HG03565 (cell line): ENCODE data around the gene EIF4E.
A peak's percentile ranks its signal among the peaks of the same experiment; 100 is the strongest.
"Not testable (repeated sequence)": the region's sequence is repeated elsewhere in the genome, so short reads cannot be mapped to it uniquely, and the experiment has no call there.

Experiments used
- ATAC-seq: cut with Tn5 transposase; IDR thresholded peaks from one replicate; pipeline ENCODE4 v1.9.1; 2021; ENCODE audit warnings: mild to moderate bottlenecking, moderate library complexity; ENCODE audit not compliant: unreplicated experiment

The EIF4E gene

DNA sequence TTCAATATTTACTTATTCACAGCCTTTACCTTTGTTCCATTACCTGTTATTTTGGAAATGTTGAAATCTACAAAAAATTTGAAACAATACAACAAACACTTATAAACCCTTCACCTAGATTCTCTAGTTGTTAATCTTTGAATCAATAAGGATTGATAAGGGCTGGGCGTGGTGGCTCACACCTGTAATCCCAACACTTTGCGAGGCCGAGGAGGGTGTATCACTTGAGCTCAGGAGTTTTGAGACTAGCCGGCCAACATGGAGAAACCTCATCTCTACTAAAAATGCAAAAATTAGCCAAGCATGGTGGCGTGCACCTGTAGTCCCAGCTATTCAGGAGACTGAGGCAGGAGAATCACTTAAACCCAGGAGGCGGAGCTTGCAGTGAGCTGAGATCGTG is 5.9 kb upstream of the EIF4E start:
- ATAC-seq, result not testable (repeated sequence)

DNA sequence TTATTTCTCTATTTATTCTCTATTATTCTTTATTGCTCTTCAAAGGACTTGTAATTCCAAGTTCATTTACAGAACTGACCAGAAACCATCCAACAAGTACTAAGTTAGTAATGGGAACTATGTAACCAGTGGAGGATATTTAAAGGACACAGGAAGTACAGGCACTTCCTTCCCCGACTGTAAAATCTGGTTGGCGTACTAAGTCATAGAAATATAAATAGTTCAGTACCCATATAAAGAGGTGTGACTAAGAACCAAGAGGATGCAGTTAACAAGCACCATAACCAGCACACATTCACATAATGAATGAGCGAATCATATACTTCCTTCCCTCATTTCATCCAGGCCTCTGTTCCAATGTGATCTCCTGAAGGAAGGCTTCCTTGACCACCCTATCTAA is 3.6 kb upstream of the EIF4E start:
- peak; percentile 24 for ATAC-seq

DNA sequence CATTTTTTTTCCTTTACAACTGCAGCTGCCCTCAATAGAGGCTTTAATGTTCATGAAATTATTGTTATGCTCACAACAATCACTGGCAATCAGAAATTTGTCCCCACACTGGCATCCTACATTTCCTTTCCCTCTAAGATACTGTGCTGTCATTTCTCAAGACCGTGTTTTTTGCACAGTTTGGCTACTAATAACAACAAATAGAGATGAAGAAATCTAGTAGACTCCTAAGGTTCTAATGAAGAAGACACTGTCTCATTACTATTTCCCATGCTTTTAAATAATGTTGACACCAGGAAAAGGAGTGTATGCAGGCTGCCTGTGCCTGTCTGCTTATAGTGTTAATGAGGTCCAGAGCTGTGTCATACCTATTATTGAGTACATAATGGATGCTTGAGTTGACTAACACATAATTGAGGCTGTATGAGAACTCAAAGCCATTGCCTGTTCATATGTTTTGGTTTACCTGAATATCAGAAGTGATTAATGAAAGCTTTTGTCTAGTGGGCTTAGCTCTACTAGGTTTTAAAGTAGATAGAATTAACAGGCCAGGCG is 1.5 kb upstream of the EIF4E start:
- no peak for ATAC-seq

DNA sequence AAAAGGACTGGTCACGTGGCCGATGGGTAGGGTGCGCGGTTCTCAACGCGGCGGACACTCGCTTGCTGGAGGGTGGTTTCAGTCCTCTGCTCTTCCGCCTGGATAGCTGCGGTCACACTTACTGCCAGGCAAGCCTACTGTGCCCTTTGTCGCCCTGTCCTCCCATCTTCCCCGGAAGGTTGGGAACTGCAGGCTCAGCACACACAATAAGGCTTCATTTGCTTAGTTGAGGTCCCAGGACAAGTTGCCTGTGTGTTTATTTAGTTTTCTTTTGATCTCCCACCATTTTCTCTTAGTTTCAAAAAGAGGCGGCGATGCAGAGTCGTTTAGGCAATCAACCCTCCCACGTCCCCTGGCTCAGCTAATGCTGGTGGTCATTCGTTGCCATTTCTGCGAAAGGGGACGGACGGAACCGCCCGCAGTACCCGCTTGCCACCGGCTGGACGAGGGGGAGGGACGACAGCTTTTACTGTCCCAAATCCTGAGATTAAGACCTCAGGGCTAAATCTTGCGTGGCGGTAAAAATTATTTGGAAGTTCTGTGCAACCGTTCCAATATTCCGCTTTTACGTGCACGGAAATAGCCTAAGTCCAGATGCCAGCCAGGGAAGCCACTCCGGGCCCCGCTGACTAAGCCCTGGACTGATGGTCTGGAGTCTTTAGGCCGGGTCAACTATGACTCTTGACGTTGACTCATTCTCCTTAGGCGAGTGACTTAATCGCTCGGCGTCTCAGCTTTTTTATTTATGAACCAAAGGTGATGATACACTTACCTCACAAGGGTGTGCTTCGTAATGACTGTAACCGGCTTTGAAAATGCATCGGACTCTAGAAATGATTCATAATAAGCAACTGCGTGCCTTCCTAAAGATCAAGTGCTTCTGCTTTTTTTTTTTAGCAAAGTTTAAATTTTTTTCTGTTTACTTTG is 671 bp upstream of the EIF4E start:
- ATAC-seq, result peak; percentile 50

- ATAC-seq, result peak; percentile 26
These were observed 815 bp downstream of the EIF4E start for GRCh38 chr4:98928131-98928504.

DNA sequence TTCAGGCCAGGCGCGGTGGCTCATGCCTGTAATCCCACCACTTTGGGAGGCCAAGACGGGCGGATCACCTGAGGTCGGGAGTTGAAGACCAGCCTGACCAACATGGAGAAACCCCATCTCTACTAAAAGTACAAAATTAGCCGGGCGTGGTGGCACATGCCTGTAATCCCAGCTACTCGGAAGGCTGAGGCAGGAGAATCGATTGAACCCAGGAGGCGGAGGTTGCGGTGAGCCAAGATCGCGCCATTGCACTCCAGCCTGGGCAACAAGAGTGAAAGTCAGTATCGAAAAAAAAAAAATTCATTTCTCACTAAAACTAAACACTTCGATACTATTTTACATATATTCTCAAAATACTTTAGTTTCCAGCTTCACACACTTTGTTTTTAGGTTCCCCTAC is 2.7 kb downstream of the EIF4E start:
- ATAC-seq, result not testable (repeated sequence)

DNA sequence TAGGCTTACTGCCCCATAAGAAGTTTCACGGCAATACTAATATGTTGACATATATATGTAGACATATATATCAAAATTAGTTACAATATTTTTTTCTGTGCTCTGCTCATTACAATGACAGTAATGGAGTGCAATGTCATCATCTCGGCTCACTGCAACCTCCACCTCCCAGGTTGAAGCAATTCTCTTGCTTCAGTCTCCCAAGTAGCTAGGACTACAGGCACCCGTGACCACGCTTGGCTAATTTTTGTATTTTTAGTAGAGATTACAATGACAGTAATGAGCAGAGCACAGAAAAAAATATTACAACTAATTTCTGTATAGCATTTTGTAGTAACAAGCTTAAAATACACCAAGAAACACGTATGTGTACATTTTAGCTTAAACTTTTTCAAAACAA is 7.6 kb downstream of the EIF4E start:
- no peak for ATAC-seq

- no peak for ATAC-seq
These were observed 8.9 kb downstream of the EIF4E start for GRCh38 chr4:98919996-98920395.

GRCh38 chr4:98910728-98911127 is 18.2 kb downstream of the EIF4E start:
- ATAC-seq, result not testable (repeated sequence)

GRCh38 chr4:98909646-98910401 is 19.1 kb downstream of the EIF4E start:
- ATAC-seq, result no peak

- no peak for ATAC-seq
These were observed 20.1 kb downstream of the EIF4E start for GRCh38 chr4:98908703-98909262.

GRCh38 chr4:98908182-98908581 is 20.8 kb downstream of the EIF4E start:
- no peak for ATAC-seq

- no peak for ATAC-seq
These were observed 23.1 kb downstream of the EIF4E start for GRCh38 chr4:98905839-98906238.

DNA sequence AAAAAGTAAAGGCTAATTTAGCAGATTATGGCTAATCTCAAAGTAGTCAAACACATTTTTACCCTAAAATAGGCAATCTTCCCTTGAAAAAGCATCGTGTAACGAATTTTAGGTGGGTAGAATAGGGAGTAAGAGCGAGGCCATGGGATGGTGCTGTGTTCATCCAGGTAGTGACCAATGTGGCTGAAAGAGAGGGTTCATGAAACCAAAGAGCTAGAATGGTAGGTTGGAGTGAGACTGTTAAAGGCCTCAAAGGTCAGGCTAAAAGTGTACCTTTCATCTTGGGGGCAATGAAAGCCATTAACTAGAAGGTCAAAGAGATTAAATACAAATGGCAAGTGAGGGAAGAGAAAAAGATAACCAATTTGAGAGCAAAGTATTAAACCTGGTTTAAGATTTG is 23.6 kb downstream of the EIF4E start:
- no peak for ATAC-seq

DNA sequence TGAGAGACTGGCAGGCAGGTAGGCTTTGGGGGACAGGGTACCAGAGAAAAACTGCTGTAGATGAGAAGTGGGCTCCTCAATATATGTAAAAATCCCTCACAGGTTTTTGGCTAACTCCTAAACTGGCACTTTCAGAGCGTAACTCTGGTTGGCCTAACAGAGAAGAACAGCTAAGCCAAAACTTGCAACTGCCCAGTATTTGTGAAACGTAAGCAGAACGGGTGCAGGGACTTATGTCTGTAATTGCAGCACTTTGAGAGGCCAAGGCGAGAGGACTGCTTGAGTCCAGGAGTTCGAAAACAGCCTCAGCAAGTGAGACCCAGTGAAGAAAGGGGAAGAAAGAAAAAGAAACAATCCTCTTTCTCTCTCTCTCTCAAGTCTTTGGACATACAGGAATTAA is 25.0 kb downstream of the EIF4E start:
- no peak for ATAC-seq

DNA sequence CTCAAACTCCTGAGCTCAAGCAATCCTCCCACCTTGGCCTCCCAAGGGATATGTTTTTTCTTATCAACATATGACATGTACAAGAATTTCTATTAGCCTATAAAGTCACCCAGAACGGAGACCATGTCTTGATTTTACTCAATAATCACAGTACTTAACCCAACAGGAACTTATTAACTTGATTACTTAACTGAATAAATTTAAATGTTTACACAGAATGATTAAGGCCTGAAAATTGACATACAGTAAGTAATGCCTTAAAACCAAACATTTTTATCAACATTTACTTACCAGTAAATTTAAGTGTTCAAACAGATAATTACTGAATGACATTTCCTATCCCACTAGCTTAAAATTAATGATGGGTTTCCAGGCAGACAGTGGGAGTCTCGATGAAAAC is 25.4 kb downstream of the EIF4E start:
- ATAC-seq, result no peak

- ATAC-seq, result no peak
These were observed 29.7 kb downstream of the EIF4E start for GRCh38 chr4:98899277-98899676.

DNA sequence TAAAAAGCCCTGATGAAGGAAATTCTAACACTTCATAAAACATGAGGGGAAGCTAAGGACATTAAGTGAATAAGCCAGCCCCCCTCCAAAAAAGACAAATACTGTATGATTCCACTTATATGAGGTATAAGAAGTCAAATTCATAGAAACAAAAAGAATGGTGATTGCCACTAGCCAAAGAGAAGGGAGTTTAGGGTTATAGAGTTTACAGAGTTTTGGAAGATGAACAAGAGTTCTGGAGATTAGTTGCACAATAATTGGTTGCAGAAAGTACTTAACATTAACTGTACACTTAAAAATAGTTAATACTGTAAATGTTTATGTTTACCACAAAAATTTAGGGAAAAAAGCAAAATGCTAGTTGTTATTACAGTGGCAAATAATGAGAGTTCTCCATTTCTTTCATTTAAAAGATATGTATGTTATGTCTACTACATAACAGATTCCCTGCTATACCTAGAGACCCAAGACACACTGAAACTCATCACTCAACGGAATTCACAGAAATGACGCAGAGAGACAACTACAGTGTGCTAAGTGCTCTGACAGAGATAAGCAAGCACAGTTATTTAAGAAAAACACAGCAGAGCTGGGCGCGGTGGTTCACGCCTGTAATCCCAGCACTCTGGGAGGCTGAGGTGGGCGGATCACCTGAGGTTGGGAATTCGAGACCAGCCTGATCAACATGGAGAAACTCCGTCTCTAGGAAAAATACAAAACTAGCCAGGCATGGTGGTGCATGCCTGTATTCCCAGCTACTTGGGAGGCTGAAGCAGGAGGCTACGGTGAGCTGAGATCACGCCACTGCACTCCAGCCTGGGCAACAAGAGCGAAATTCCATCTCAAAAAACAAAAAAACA is 37.2 kb downstream of the EIF4E start:
- no peak for ATAC-seq

GRCh38 chr4:98890702-98891455 is 38.1 kb downstream of the EIF4E start:
- ATAC-seq, result no peak

DNA sequence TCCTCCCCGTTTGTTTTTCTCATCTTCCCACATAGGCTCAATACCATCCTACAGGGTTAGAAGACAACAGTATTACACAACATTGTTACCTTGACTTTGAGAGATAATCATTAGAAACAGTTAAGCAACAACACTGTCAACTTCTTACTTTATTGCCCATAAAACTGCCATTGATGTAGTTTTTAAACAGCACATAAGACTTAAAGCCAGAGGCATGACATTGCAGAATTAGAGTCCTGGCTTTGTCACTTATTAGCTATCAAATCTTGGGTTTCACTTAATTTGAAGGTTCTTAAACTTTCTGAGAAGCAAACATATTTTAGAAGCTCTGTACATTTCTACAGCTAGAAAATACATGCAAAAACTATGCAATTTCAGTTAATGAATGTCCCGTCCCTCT is 41.8 kb downstream of the EIF4E start:
- no peak for ATAC-seq
